WTC11 (cell line): Measurements from ENCODE around the gene TM9SF4.

ENCODE experiments used
- ATF2 ChIP-seq: sonication (generic); formaldehyde crosslinking; IDR thresholded peaks from 2 replicates; pipeline ENCODE4 v1.8.1; 2022; ENCODE audit warnings: low read depth, missing genetic modification reagents, borderline replicate concordance
- CREB1 ChIP-seq: sonication (generic); formaldehyde crosslinking; IDR thresholded peaks from 2 replicates; pipeline ENCODE4 v1.8.0; 2023; ENCODE audit warnings: mild to moderate bottlenecking, missing genetic modification reagents
- CREM ChIP-seq: sonication (generic); formaldehyde crosslinking; IDR thresholded peaks from 2 replicates; pipeline ENCODE4 v1.8.1; 2022; ENCODE audit warnings: mild to moderate bottlenecking, missing genetic modification reagents, moderate library complexity
- CTCF ChIP-seq: fragments of 200-600 bp; IDR thresholded peaks from 2 replicates; pipeline ENCODE4 v1.8.0; 2022; ENCODE audit warnings: antibody characterized with exemption
- ELF4 ChIP-seq: sonication (generic); formaldehyde crosslinking; IDR thresholded peaks from 2 replicates; pipeline ENCODE4 v1.8.1; 2022; ENCODE audit warnings: low read depth, mild to moderate bottlenecking, moderate library complexity, missing genetic modification reagents
- FOXK1 ChIP-seq: sonication (generic); formaldehyde crosslinking; IDR thresholded peaks from 2 replicates; pipeline ENCODE4 v1.8.0; 2022; ENCODE audit warnings: mild to moderate bottlenecking, moderate library complexity, missing genetic modification reagents
- FOXP1 ChIP-seq: sonication (generic); formaldehyde crosslinking; IDR thresholded peaks from 2 replicates; pipeline ENCODE4 v1.8.0; 2022; ENCODE audit warnings: missing genetic modification reagents, mild to moderate bottlenecking, moderate library complexity, borderline replicate concordance
- JUN ChIP-seq: sonication (generic); formaldehyde crosslinking; IDR thresholded peaks from 2 replicates; pipeline ENCODE4 v1.8.0; 2023; ENCODE audit warnings: mild to moderate bottlenecking, missing genetic modification reagents
- MYBL2 ChIP-seq: sonication (generic); formaldehyde crosslinking; IDR thresholded peaks from 2 replicates; pipeline ENCODE4 v1.8.1; 2023; ENCODE audit warnings: mild to moderate bottlenecking, moderate library complexity, missing genetic modification reagents
- SMAD3 ChIP-seq: sonication (generic); formaldehyde crosslinking; IDR thresholded peaks from 2 replicates; pipeline ENCODE4 v1.8.0; 2022; ENCODE audit warnings: missing genetic modification reagents, mild to moderate bottlenecking, borderline replicate concordance
- TF ChIP-seq, protein P1 (sequence below): sonication (generic); formaldehyde crosslinking; IDR thresholded peaks from 2 replicates; pipeline ENCODE4 v1.8.0; 2022; ENCODE audit warnings: missing genetic modification reagents
- TF ChIP-seq, protein P2 (sequence below): sonication (generic); formaldehyde crosslinking; IDR thresholded peaks from 2 replicates; pipeline ENCODE4 v1.8.1; 2023; ENCODE audit warnings: mild to moderate bottlenecking, missing genetic modification reagents, moderate library complexity

GRCh38 chr20:32119734-32120133 is 10.2 kb downstream of the TM9SF4 start:
- TF ChIP-seq ELF4 (CRISPR knock-in tag) = no peak
- TF ChIP-seq JUN (CRISPR knock-in tag) = no peak
- no peak for TF ChIP-seq CTCF
- no peak for TF ChIP-seq CREM (CRISPR knock-in tag)
- no peak for TF ChIP-seq FOXP1
- TF ChIP-seq FOXK1 = no peak
- no peak for TF ChIP-seq MYBL2 (CRISPR knock-in tag)
- TF ChIP-seq, protein P1, sequence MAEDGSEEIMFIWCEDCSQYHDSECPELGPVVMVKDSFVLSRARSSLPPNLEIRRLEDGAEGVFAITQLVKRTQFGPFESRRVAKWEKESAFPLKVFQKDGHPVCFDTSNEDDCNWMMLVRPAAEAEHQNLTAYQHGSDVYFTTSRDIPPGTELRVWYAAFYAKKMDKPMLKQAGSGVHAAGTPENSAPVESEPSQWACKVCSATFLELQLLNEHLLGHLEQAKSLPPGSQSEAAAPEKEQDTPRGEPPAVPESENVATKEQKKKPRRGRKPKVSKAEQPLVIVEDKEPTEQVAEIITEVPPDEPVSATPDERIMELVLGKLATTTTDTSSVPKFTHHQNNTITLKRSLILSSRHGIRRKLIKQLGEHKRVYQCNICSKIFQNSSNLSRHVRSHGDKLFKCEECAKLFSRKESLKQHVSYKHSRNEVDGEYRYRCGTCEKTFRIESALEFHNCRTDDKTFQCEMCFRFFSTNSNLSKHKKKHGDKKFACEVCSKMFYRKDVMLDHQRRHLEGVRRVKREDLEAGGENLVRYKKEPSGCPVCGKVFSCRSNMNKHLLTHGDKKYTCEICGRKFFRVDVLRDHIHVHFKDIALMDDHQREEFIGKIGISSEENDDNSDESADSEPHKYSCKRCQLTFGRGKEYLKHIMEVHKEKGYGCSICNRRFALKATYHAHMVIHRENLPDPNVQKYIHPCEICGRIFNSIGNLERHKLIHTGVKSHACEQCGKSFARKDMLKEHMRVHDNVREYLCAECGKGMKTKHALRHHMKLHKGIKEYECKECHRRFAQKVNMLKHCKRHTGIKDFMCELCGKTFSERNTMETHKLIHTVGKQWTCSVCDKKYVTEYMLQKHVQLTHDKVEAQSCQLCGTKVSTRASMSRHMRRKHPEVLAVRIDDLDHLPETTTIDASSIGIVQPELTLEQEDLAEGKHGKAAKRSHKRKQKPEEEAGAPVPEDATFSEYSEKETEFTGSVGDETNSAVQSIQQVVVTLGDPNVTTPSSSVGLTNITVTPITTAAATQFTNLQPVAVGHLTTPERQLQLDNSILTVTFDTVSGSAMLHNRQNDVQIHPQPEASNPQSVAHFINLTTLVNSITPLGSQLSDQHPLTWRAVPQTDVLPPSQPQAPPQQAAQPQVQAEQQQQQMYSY (CRISPR knock-in tag) = no peak
- TF ChIP-seq SMAD3 (CRISPR knock-in tag) = no peak
- no peak for TF ChIP-seq CREB1 (CRISPR knock-in tag)
- no peak for TF ChIP-seq ATF2 (CRISPR knock-in tag)
- TF ChIP-seq, protein P2, sequence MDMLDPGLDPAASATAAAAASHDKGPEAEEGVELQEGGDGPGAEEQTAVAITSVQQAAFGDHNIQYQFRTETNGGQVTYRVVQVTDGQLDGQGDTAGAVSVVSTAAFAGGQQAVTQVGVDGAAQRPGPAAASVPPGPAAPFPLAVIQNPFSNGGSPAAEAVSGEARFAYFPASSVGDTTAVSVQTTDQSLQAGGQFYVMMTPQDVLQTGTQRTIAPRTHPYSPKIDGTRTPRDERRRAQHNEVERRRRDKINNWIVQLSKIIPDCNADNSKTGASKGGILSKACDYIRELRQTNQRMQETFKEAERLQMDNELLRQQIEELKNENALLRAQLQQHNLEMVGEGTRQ = no peak
